Measurements from ENCODE around the gene TUBA4B.

DNA sequence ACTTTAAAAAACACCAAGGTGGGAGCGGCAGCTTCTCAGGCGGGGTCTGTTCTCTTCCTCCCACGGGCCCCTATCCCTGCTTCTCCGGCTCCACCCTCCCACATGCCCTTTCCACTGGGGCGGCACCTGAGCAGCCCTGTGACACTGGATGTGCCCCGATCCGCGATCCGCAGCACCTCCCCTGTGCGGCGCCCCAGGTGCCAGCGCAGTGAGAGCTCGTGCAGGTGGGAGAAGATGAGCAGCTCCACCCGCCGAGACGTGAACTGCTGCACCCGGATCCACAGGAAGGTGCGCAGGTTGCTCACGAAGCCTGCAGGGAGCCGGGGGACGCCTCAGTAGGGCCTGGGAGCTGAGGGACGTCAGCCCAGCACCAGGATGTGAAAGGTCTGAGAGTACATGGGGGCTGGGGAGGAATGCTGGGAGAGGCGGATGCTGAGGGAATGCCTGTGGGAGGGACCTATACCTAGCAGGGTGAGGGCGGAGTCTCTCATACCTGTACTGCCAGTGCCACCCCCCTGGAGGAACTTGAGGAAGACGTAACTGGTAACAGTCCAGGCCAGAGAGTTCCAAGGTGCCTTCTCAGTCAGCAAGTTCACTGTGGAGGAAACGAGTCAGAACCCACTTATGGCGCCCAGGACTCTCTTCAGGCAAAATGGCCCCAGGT lies 37.0 kb upstream of the TUBA4B start:
- TF ChIP-seq, protein P1, sequence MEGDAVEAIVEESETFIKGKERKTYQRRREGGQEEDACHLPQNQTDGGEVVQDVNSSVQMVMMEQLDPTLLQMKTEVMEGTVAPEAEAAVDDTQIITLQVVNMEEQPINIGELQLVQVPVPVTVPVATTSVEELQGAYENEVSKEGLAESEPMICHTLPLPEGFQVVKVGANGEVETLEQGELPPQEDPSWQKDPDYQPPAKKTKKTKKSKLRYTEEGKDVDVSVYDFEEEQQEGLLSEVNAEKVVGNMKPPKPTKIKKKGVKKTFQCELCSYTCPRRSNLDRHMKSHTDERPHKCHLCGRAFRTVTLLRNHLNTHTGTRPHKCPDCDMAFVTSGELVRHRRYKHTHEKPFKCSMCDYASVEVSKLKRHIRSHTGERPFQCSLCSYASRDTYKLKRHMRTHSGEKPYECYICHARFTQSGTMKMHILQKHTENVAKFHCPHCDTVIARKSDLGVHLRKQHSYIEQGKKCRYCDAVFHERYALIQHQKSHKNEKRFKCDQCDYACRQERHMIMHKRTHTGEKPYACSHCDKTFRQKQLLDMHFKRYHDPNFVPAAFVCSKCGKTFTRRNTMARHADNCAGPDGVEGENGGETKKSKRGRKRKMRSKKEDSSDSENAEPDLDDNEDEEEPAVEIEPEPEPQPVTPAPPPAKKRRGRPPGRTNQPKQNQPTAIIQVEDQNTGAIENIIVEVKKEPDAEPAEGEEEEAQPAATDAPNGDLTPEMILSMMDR (IDR thresholded peaks at IDR 0.05): no peak
- no peak for TF ChIP-seq POLR2A (IDR thresholded peaks at IDR 0.05)
